ENCODE measurements around the gene SLC25A45. TPM values are rescaled to one million over a fixed set of nuclear protein-coding genes. Genes with fewer than 3 reads are reported as not detected.

SLC25A45 gene
- polyA plus RNA-seq, 1 of the 3 experiments (the other 2 are of a cell fraction), result 3.6 TPM

GRCh38 chr11:65390099-65390941, 7.9 kb upstream of the SLC25A45 start:
- Histone ChIP-seq H3K4me3 (ENCODE audit: low read depth in 2 of 2, low read length in 1 of 2) (no peak overlapping the region), H3F3A (replicated peaks; ENCODE audit: insufficient read depth) (no peaks in the 10 kb centered on the region), H3K9me3 (no peaks in the 10 kb centered on the region), H2AFZ (ENCODE audit: low read depth) (no peak overlapping the region), H3K9ac (peak overlapping the region; percentile 26; the same call in 1 of the 2 replicates), H3K27me3 (ENCODE audit: insufficient read depth) (no peaks in the 10 kb centered on the region), H4K20me1 (ENCODE audit: insufficient read depth) (0 out of 2 replicates have a peak, but pooled peaks cover 3% of the 10 kb centered on the region), H3K4me2 (peak overlapping the region; percentile 88; the same call in 1 of the 2 replicates), H3K4me1 (ENCODE audit: control insufficient read depth in 1 of 2, insufficient read depth in 2 of 2, low read depth in 1 of 2, low read length in 1 of 2) (peaks cover 31 to 33% of the 10 kb centered on the region in 2 experiments; a peak in 2 of 4 replicates), H3K79me2 (ENCODE audit: insufficient read depth) (peaks cover 67% of the 10 kb centered on the region), H3K9me2 (no peaks in the 10 kb centered on the region), H3K36me3 (replicated peaks in 1 of 2; ENCODE audit: control insufficient read depth in 1 of 2, insufficient read depth in 2 of 2, low read length in 1 of 2) (peaks cover 0 to 14% of the 10 kb centered on the region in 2 experiments), H3K27ac (ENCODE audit: low read depth in 2 of 2, low read length in 1 of 2) (peak overlapping the region in 1 of 2 experiments; percentile 22; a peak in 1 of 4 replicates)
- CTCF ChIA-PET, result interaction anchor here (1.2 to 6.6 kb wide), 4 partner anchors 14 to 120 kb away, joined by 3 to 47 read pairs (median 4); no protein-coding TSS in a partner anchor
- 75% methylated on average over 16 of the region's 21 CpGs for WGBS (ENCODE audit: low lambda C conversion rate)
- TF ChIP-seq FOXM1 (IDR thresholded peaks at IDR 0.05; ENCODE audit: low read depth), result no peak
- TF ChIP-seq RFX5 (IDR thresholded peaks at IDR 0.05; ENCODE audit: low read length), result no peak
- no peak for TF ChIP-seq USF2 (IDR thresholded peaks at IDR 0.05; ENCODE audit: borderline replicate concordance, low read depth, low read length)
- no peak for TF ChIP-seq JUND (IDR thresholded peaks at IDR 0.05)
- TF ChIP-seq MEF2A (IDR thresholded peaks at IDR 0.05; ENCODE audit: borderline replicate concordance, low read depth), result no peak
- no peak for TF ChIP-seq GATA2 (CRISPR knock-in tag; IDR thresholded peaks at IDR 0.05)
- no peak for TF ChIP-seq TAF1 (IDR thresholded peaks at IDR 0.05; ENCODE audit: borderline replicate concordance, low read depth, low read length)
- no peak for TF ChIP-seq FOXJ3 (CRISPR knock-in tag; IDR thresholded peaks at IDR 0.05)
- TF ChIP-seq NRF1 (IDR thresholded peaks at IDR 0.05; ENCODE audit: low read depth, low read length), result no peak
- no peak for TF ChIP-seq ELF1 (IDR thresholded peaks at IDR 0.05)
- TF ChIP-seq GABPA (IDR thresholded peaks at IDR 0.05; ENCODE audit: low read depth), result no peak
- no peak for TF ChIP-seq POLR2AphosphoS5 (IDR thresholded peaks at IDR 0.05; ENCODE audit: low read depth, low read length)
- no peak for TF ChIP-seq EZH2phosphoT487 (IDR thresholded peaks at IDR 0.05; ENCODE audit: borderline replicate concordance, low read depth)
- no peak for TF ChIP-seq REST (IDR thresholded peaks at IDR 0.05; ENCODE audit: low read depth, low read length)
- TF ChIP-seq RCOR1 (IDR thresholded peaks at IDR 0.05; ENCODE audit: low read length), result no peak
- no peak for TF ChIP-seq TEAD4 (IDR thresholded peaks at IDR 0.05; ENCODE audit: borderline replicate concordance, insufficient read depth)
- TF ChIP-seq IRF3 (IDR thresholded peaks at IDR 0.05; ENCODE audit: low read depth, low read length), result no peak
- DNase-seq, result no peak
- POLR2A ChIA-PET, result interaction anchor here (1.5 kb wide), 1 partner anchor 117 kb away, joined by 3 read pairs; no protein-coding TSS in a partner anchor

Measured in SK-N-SH (cell line).